Epithelial cell of esophagus (primary cell): ENCODE measurements around the gene GAREM2.
A peak's percentile ranks its signal among the peaks of the same experiment; 100 is the strongest.

ENCODE experiments used
- DNase-seq: peaks from one replicate; pipeline ENCODE4 v3.0.0; 2010; ENCODE audit warnings: low read depth
- H3K4me3 ChIP-seq: 2 replicates; pipeline ENCODE4 v1.5.1; 2011; ENCODE audit warnings: mild to moderate bottlenecking, low read length, control low read depth
- CTCF ChIP-seq: IDR thresholded peaks from 2 replicates; pipeline ENCODE4 v1.5.1; 2011; ENCODE audit warnings: low read depth, mild to moderate bottlenecking, low read length, control low read depth, inconsistent platforms; ENCODE audit not compliant: insufficient read depth; ENCODE audit errors: missing control alignments

GAREM2 gene

DNA sequence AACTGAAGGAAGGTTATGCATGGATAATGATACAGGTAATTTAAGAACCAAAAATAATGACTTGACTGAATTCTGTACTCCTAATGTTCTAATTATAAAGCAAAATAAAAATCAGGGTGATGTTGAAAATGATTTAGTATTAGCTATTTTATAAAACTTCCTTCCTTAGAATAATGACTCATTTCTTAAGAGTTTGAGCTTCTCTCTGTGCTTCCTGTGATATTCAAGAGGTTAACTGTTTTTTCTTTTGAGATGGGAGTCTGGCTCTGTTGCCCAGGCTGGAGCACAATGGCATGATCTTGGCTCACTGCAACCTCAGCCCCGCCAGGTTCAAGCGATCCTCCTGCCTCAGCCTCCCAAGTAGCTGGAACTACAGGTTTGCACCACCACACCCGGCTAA lies 56.7 kb downstream of the GAREM2 start:
- DNase-seq, result no peak

DNA sequence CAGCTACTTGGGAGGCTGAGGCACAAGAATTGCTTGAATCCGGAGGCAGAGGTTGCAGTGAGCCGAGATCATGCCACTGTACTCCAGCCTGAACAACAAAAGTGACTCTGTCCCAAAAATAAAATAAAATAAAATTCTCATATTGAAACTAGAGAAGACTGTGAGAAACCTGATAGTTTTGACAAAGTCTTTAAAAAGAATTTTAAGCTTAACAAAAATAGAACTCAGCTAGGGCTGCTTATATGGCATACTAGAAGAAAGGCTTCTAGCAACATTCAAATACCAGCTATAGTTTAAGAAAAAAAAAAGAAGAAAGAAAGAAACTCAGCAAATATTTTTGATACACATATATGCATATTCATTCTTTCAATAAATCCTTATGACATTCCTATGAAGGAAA lies 57.9 kb downstream of the GAREM2 start:
- H3K4me3 ChIP-seq, result no peak overlapping the region
- DNase-seq, result no peak
- no peak for TF ChIP-seq CTCF

More for the DNA sequence above, 56.7 kb downstream of the GAREM2 start:
- TF ChIP-seq CTCF, result no peak
- no peak overlapping the region for H3K4me3 ChIP-seq

DNA sequence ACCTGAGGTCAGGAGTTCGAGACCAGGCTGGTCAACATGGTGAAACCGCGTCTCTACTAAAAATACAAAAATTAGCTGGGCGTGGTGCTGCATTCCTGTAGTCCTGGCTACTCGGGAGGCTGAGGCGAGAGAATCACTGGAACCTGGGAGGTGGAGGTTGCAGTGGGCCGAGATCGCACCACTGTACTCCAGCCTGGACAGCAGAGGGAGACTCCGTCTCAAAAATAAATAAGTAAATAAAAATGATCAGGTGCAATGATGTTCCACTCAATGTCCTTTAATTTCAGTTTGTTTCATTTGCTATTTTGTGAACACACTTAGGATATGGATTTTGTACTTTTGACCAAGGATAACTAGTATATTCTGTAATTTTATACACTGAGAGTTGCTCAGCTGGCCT lies 62.2 kb downstream of the GAREM2 start:
- DNase-seq, result peak; percentile 23
- H3K4me3 ChIP-seq, result no peak overlapping the region
- TF ChIP-seq CTCF, result peak; percentile 42

- TF ChIP-seq CTCF, result no peak
Observed at GRCh38 chr2:26237868-26238267, 65.0 kb downstream of the GAREM2 start.

DNA sequence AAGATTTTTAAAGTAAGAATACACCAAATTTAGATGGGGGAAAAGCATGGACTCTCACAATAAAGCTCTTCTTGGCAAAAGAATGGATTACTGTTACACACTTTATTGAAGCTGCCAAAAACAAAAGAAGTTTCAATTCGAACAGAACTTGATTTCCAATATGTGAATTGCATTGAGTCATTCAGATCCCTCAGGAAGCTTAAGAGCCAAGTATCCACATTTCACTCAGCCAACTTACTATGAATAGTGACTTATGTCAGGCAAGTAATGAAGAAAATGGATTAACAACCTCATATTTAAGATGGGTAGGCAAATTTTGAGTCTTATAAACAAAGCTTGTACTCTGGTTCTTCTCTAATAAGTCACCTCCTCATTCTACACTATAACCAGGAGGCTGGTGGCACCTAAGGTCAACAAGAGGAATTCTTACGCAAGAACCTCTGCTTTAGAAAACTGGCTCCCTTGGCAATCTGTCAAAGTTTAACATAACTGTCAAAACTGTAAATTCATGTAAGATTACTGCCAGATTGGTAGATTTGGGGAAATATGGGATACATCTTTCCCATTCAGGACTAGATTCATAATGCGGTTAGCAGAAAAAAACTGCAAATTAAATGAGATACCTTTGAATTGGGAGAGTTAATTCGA lies 65.5 kb downstream of the GAREM2 start:
- no peak for TF ChIP-seq CTCF
- DNase-seq, result peak; percentile 33
- no peak overlapping the region for H3K4me3 ChIP-seq

More at GRCh38 chr2:26237868-26238267, 65.0 kb downstream of the GAREM2 start:
- H3K4me3 ChIP-seq, result no peak overlapping the region
- no peak for DNase-seq
